GM18517 (cell line): ENCODE results near the gene PDXP.

Source experiments
- ATAC-seq: cut with Tn5 transposase; IDR thresholded peaks from one replicate; pipeline ENCODE4 v1.9.1; 2021; ENCODE audit warnings: mild to moderate bottlenecking, moderate library complexity; ENCODE audit not compliant: unreplicated experiment

Gene PDXP

DNA sequence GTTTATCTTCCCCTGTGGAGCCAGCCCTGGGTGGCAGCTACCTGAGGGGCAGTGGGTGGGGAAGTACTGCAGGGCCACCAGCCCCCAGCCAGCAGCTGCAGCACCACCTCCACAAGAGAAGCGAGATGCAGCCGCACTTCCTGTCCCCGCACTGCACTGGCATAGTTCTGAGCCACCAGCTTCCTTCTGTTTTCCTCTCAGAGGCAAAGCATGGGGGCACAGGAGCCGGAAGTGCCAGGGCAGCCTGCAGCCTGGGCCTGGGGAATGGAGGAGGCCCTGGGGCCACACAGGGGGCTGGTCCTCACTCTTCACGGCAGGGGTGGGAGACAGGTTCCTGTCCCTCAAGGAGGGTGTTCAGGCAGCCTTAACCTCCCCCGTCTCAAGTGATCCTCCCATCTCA is 31.0 kb upstream of the PDXP start:
- ATAC-seq, result no peak

DNA sequence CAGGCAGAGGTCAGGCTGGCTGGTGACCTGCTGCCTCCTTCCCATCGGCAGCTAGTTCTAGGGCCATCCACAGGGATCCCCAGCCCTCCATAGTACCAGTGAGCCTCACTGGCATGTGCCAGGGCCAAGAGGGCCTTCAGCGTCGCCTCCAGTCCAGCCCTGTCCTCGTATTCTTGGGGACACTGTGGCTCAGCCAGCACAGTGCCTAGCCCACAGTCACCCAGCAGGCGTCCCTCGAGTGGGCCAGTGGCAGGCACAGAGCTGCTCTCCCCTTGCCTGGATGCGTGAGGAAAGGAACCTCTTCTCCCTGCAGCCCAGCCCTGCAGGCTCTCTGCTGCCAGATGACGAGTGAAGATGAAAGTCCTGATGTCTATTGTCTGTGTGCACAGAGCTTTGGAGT is 29.7 kb upstream of the PDXP start:
- no peak for ATAC-seq

DNA sequence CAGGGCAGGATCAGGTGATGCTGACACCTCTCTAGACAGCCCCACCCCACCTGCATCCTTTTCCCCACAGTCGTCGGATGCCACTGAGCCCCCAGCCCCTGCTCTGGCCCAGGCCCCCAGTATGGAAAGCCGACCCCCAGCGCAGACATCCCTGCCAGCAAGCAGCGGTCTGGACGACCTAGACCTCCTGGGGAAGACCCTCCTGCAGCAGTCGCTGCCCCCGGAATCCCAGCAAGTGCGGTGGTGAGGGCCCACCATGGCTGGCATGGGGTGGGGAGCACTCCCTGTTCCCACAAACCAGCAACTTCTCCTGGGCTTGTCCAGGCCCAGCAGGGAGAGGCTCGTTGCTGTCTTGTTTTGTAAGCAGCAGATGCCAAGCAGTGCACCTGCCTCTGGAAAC is 28.6 kb upstream of the PDXP start:
- no peak for ATAC-seq

DNA sequence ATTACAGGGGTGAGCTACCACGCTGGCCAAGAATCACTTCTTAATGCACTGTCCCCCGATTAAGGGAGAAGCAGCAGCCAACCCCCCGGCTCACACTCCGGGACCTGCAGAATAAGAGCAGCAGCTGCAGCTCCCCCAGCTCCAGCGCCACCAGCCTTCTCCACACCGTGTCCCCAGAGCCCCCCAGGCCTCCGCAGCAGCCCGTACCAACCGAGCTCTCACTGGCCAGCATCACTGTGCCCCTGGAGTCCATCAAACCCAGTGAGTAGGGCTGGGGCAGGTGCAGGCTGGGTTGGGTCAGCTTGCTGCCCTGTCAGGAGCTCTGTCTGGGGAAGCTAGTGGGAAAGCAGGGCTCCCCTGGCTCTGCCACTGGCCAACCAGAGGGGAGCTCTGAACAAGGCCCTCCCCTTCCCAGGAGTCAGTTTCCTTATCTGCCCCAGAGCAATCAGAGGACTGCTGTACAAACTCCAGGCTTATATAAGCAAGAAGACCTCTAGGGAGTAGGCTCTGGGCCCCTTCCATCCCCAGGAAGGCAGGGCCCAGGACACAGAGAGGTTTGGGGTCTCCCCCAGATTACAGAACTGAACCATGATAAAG is 27.6 kb upstream of the PDXP start:
- no peak for ATAC-seq

DNA sequence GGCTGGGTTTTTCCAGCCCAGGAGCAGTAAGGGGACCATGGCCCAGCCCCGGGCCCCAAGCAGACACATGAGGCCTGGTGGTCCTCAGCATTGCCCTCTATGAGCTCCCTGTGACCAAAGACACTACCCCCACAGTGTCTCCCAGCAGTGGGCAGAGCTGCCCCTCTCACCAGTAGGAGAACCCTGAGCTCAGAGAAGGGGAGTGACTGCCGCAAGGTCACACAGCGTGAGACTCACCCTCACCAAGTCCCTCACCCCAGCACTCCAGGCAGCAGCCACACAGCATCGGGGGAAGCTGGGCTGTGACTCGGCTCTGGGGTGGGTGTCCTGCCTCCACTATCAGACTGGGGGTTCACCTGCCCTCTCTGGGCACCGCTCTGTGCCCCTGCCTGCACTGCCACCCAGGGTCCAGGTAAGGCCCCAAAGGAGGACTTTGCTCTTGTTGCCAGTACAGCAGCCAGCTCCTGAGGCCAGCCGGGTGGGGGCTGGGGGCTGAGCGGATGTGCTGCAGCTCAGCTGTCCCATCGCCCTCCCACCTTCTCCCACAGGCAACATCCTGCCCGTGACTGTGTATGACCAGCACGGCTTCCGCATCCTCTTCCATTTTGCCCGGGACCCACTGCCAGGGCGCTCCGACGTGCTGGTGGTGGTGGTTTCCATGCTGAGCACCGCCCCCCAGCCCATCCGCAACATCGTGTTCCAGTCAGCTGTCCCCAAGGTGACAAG is 26.9 kb upstream of the PDXP start:
- no peak for ATAC-seq

GRCh38 chr22:37632174-37633088 is 26.1 kb upstream of the PDXP start:
- ATAC-seq, result peak; percentile 9

- ATAC-seq, result peak; percentile 63
Observed at GRCh38 chr22:37633089-37633624, 25.4 kb upstream of the PDXP start.

DNA sequence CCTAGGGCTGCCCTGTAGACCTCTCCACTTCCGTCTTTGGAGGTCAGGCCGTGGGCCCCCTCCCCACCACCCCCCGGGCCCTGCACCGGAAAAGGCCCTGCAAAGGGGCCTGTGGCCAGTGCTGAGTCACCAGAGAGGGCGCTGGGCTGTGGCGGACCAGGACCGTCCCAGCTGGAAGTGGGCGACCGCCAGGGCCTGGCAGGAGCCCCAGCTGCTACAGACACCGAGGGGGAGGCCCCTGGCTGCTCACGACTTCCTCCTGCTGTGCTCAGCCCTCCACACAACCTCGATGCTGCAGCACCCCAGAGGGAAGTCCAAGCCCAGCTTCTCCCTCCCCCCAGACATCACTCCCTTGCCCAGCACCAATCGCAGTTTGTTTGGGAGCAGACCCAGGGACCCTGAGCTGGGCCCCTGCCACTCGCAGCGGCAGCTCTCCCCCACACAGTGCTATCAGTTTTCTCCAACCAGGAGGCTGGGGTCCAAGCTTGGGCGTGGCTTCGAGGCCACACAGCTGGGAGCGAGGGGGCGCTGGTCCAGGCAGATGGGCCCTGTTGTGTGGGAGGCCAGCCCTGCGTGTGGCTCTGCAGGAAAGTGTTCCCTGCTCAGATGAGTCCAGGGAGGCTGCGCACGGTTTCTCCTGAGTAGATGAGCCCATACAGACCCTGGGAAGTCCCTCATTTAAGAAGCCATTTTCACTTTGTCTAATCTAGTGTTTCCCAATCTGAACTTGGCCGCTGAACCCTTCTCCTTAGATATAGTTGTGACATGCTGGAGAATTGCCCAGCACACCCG is 24.7 kb upstream of the PDXP start:
- peak; percentile 46 for ATAC-seq

- ATAC-seq, result no peak
Observed at GRCh38 chr22:37634417-37634924, 24.1 kb upstream of the PDXP start.

DNA sequence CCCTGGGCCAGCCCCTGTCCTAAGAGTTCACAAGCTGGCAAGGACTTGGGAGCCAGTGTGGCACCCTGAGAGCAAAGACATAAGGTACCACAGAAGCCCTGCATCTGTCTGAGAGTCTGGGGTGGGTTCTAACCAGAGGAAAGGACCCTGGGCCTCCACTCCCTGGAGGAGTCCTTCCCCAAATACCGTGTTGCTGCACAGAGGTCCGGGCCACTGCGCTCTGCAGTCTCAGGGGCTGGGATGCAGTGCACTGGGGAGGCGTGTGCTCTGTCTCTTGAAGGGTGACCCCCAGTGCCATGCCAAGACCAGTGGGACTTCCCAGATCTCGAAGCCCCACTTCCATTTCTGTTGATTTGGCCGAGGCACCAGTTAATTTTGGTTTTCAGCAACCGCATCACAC is 23.4 kb upstream of the PDXP start:
- no peak for ATAC-seq

- ATAC-seq, result no peak
Observed at GRCh38 chr22:37636186-37636948, 22.2 kb upstream of the PDXP start.

GRCh38 chr22:37636949-37637273 is 21.6 kb upstream of the PDXP start:
- no peak for ATAC-seq

DNA sequence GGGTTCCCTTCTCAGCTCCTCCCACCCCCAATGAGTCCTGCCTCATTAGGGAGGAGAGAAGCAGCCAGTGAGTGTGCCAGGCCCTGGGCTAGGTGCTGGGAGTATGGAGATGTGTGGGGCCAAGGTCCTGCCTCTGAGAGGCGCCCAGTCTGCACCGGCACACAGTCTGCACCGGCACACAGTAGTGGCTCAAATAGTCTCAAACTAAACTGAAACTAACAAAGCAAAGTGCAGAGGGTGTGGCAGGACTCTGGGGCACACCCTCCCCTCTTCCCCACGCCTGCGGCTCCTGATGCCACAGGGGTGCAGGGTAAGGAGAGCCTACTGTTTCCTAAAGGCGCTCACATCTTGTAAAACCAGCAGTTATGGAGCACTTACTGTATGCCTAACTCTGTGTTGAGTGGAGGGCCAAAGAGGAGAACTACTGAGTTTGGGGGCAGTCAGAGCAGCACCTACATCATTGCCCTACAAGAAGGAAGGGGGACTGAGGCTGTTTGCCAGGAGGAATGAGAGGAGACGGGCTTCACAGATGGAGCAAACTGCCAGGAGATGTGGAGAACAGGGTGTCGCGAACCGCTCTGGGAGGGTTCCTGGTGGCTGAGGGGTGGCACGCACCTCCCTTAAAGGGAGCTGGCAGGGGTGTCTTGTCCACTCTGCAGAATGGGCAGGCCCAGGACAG is 20.0 kb upstream of the PDXP start:
- no peak for ATAC-seq

DNA sequence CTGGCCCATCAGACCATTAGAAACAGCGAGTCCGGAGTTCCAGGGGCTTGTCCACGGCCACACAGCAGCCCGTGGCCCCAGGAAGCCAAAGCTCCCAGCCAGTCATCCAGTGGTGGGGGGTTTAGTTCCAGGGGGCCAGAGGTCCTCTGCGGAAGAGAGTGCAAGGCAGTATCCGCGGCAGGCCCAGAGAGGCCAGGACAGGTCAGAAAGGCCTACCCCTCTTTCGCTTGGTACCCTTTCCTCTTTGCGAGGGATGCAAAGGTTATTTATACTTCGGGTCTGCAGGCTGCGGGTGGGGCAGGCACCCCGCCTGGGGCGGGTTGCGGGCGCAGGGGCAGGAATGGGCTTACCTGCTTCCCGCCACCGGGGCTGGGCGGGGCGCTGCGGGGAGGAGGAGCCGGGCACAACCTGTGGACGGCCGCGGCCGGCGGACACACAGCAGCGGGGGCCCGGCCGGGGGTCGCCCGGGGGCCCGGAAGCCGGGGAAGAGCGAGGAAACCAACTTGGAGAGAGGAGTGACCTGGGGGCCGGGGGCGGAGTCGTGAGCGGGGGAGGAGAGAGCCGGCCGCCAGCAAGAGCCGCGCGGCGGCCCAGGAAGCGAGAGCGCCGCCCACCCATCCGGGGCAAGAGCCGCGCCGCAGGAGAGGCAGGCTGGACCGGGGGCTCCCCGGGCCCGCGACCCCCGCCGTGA is 19.3 kb upstream of the PDXP start, which contains the start of gene SH3BP1:
Gene SH3BP1 (plus strand): TSS at position 600 of the 691 bp plus-strand sequence. CDS start 119 bp downstream, outside the sequence.
- no peak for ATAC-seq

DNA sequence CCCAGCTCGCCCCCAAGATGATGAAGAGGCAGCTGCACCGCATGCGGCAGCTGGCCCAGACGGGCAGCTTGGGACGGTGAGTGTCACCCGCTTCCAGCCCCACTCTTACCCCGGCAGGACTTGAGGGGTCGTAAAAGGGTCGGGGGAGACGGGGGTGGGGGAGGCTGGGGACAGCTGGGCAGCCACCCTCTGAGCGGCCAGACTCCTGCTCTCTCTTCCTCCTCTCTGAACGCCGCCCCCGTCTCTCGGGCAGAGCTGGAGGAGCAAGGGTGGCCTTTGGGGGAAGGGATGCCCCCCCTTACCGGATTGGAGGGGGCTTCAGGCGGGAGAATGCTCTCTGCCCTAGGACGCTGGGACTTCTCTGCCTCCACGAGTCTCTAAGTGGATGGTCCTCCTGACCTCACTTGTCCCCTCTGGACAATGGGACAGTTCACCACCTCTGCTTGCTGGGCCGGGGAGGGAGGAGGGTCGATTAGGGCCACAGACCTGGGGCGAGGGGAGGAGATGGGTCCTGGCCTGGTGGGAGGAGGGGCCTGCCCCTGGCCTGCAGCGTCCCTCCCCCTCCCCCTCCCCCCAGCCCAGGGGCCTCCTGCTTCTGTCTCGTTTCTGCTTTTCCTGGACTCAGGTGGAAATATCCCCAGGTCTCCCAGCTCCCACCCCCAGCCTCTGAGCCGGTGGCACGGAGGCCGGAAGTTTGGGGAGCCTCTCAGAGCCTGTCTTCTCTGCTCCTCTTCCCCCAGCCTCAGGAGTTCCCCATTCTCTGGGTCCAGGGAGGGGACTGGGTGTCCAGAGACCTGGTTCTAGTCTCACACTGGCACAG is 18.5 kb upstream of the PDXP start:
- ATAC-seq, result no peak

DNA sequence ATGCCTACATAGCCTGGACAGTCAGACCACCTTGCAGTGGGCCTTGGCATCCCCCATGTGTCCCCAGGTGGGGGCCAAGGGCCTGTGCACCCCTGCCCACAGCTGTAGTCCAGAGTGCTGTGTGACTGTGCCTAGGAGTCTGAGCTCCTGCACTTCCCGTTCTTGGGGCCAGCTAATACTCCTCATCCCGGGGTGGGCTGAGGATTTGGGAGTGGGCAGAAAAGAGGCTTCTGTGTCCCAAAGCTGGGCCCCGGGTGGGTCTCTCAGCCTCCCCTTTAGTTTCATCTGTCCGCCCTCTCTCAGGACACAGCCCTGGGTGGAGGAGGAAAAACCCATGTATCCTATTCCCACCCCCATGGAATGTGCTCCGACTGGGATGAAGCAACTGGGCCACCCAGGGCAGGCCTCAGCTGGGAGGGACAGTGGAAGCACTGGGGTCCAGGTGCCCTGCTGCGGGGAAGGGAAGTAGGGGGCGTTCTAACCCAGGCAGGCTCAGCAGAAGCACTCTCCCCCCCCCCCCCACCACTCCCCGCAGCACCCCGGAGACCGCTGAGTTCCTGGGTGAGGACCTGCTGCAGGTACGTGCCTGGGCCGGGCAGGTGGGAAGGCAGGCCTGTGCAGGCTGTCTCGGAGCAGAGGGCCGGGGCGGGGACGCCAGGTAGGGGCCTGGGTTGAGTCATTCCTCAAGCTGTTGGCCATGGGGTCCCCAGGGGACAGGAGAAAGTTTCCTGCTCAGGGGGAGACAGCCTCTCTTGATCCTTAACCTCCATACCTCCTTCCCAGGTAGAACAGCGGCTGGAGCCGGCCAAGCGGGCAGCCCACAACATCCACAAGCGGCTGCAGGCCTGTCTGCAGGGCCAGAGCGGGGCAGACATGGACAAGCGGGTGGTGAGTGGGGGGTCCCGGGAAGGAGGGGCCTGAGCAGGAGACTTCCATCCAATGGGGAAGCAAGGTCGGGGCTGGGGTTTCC is 17.6 kb upstream of the PDXP start:
- ATAC-seq, result no peak

DNA sequence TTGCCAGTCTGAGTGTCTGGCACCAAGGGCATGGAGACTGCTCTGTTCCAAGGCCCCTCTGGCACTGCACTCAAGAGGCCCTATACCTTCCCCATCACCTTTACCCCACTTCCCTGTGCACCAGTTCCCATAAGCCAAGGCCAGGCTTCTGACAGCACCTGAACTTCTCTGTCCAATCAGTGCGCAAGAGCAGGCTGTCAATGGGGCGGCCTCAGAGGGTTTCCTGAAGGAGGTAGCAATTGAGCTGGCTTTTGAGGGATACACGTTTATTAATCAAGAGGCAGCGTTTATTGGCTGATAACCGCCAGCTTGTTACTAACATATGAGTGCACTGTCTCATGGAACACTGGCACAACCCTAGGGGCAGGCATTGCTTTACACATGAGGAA is 17.0 kb upstream of the PDXP start:
- ATAC-seq, result no peak
